Activated CD4-positive, alpha-beta T cell treated with anti-CD3 and anti-CD28 coated beads, Interleukin-10, Interleukin-2, amounts not matched to agents 100 ng/mL and 50 ng/mL, durations not matched to agents 16 hours and 8 hours (primary cell): ENCODE data around the gene UBXN1.
"Not testable (repeated sequence)": the region's sequence is repeated elsewhere in the genome, so short reads cannot be mapped to it uniquely, and the experiment has no call there.

Source experiments
- DNase-seq: peaks from one replicate; pipeline ENCODE4 v3.0.0-alpha.2; 2020

Gene UBXN1

DNA sequence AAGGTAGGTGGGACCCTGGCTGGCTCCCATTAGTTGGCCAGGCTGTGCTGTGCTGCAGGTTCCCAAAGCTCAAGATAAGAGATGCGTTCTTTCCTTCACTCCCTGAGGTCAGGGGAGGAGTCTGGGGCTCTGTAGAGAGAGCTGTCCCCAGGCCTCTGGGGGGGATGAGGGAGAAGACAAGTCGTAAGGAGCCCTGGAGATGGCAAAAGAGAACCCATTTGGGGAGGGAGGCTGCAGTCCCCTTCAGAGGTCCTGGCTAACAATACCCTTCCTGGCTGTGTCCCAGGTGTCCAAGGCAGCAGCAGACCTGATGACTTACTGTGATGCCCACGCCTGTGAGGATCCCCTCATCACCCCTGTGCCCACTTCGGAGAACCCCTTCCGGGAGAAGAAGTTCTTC, 29.5 kb upstream of the UBXN1 start:
- DNase-seq, result no peak

DNA sequence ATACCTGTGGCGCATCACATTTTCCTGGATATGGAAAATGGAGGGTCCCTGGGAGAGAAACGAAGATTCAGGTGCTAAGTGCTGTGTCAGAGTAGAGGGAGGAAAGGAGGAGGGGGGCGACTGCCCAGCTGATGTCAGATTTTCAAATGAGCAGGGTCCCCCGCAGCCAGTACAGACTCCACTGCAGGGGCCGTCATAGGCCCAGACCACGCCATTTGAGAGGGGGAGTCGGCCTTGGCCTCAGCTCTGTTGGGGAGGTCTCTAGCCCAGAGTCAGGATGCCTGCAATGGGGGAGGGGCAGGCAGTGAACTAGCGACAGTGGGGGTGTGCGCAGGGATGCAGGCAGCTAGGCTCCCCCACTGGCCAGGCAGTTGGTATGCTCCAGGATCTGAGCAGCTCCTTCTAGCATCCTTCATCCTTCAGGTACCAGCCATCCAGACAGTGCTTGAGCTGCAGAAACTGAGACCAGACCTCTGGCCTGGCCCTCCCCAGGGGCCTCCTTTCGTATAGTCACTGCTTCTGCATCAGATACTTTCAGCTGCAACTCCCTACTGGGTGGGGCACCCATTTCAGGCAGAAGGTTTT, 28.5 kb upstream of the UBXN1 start, which contains the start of the genes BSCL2 and GNG3:
Gene BSCL2 (minus strand): TSS at position 148 of the 585 bp plus-strand sequence. CDS start 229 bp downstream, outside the sequence.
Gene GNG3 (plus strand): TSS at position 400 of the 585 bp plus-strand sequence. CDS start 620 bp downstream, outside the sequence.
- no peak for DNase-seq

DNA sequence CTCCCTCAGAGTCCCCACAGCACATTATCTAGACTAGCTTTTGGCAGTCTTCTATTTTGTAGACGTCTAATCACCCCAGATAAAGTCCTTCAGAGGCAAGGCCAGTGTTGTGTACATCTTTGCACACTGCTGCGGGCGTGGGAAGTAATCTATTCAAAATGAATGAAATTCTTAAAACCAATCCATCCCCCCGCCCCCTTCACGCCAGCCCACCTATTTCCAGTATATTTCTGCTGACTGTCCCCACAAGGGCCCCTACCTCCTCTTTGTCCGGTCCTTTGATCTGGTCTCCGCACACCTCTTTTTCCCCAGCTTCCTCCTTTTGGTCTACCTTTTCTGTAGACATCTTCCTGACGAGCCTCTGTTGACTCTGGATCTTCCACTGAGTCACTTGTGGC, 28.0 kb upstream of the UBXN1 start:
- DNase-seq, result no peak

DNA sequence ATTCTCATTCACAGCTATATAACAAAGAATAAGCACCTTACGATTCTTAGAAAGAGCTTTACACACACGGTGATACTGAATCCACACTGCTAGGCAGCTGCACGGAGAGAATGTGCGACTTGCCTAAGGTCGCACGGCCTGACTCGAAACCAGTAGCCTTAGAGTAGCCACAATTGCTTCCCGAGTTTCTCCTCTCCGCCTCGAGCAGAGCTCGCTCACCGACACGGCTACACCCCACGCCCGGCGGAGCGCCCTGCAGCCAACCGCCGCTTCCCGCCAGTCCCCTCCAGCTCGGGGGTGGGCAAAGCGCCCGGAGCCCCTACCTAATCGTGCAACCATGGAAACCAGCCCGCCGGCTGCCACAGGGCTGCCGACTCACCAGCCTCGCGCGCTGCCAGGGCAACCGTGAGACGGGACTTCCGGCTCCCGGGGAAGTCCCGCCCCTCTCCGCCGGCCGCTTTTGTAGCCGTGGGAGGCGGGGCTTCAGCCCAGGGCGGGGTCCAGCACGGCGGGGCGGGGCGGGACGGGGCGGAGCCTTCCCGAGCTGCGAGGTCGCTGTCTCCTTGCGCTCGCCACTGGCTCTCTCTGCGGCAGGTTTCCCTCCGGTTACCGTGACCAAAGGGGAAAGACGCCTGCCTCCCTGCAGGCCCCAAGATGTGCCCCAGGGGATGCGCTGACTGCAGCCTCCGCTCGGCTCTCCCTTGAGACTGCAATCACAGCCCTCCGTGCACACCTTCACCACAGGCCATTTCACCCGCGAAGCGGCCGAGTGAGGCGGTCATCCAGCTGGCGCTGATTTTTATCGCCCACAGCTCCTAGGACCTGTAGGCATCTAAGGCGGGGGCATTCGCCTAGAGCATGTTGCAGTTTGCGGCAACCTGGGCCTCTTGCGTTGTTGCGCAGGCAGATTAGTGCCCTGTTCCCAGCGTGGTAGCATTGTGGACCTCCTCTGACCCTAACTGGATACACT, 27.3 kb upstream of the UBXN1 start:
- DNase-seq, result peak; percentile 97

DNA sequence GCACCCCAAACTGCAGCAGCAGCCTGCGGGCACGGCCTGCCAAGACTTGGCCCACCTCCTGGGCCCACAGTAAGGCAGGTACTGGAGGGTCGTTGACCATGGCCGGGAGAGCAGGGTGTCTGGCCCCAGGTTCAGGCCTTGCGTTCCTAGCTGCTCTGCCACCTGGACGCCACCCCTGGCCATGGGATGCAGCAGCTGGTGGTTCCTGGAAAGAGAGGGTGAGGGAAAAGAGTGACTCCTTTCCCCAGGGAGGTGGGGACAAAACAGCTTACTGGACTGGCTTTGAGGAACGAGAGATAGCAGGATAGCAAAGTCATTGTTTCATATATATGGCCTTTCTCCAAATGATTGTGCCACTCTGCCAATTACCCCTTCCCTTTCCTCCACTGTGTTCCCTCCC, 26.5 kb upstream of the UBXN1 start:
- no peak for DNase-seq

DNA sequence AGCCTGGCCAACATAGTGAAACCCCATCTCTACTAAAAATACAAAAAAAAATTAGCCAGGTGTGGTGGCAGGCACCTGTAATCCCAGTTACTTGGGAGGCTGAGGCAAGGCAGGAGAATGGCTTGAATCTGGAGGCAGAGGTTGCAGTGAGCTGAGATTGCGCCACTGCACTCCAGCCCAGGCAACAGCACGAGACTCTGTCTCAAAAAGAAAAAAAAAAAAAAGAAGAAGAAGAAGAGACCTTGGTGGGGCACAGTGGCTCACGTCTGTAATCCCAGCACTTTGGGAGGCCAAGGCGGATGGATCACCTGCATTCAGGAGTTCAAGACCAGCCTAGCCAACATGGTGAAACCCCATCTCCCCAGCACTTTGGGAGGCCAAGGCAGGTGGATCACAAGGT, 25.0 kb upstream of the UBXN1 start:
- DNase-seq, result not testable (repeated sequence)

DNA sequence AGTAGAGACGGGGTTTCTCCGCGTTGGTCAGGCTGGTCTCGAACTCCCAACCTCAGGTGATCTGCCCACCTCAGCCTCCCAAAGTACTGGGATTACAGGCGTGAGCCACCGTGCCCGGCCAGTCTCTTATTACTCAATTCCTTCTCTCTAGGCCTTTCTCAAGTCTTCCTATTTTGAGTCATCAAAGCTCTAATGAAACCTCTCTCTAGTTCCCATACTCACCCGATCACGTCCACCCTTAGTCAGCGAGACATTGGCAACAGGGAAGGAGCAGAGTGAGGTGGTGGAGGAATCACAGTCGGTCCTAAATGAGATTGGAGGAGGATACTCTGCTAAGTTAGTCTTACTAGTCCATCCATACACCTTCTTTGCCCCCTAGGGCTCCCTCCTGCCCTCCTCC, 23.4 kb upstream of the UBXN1 start:
- peak; percentile 70 for DNase-seq

DNA sequence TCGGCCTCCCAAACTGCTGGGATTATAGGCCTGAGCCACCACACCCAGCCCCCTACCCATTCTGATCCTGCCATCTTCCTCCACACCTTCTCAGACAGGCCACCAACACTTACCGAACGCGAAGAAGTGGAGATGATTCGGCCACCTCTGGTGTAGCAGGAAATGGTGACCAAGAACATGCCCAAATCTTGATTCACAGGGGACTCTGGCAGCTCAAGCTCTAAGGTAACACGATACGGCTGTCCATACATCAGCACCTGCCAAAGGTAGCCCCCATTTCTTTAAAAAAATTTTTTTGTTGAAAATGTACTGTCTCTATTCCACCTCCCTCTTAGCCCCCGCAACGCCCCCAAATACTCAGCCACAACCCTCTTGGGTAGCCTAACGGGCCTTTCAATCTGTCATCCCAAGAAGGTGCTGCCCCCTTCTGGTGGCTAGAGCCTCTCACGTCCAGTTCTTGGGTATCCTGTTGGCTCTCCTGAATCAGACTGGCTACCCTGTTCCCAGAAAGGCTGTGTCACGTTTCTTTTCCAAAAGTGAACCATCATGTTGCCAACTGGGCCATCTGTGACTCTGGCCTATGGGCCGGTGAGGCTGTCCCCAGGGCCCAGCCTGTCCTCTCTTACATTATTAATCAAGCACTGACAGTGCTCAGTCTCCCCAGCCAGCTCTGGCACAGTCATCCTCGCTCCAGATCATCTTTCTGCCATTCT, 15.7 kb upstream of the UBXN1 start:
- peak; percentile 79 for DNase-seq

DNA sequence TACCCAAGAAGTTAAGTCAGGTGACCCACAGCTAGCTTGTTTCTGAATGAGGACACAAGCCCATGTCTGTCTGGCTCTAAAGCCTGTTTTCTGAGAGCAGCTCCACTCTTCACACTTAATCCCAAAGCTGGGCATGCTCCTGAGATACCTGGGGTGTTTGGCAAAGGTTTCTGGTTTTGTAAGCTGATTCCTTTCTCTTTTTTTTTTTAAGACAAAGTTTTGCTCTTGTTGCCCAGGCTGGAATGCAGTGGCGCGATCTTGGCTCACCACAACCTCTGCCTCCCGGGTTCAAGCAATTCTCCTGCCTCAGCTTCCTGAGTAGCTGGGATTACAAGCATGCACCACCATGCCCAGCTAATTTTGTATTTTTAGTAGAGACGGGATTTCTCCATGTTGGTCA, 14.8 kb upstream of the UBXN1 start:
- not testable (repeated sequence) for DNase-seq

DNA sequence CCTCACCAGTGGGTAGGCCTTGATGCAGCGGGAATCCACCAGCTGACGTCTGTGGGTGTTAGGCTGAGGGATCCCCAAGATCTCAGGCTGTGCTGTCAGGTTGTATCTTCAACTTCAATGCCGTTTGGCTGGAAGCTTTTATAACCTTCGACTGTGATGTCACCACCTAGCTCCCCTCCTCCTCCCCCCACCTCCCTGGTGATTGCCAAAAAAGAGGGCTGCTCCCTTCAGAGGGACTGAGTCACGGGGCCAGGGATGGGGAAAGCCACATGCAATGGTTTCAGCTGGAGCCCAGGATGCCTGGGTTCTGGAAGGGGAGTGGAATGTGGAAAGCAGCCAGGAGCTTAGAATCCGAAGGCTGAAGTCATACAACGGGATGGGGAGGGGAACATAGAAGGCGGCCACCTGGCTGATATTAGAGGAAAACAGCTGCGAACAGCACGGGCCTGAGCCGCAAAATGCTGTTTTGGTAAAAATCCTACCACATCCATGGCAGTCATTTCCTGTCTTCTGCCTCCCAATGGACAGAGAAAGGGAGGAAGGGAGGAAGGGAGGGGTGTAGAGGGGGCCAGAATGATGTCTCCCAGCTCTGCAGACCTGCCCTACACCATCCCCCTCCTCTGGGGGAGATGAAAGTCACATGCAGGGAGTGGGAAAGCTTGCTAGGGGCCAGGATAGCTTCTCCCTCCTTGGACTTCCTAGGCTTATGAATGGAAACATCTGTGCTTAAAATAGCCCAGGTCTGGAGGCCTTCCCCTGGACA, 10.7 kb upstream of the UBXN1 start, which contains the start of gene LRRN4CL:
Gene LRRN4CL (minus strand): TSS at position 110 of the 763 bp plus-strand sequence. CDS start 1,022 bp downstream, outside the sequence.
- no peak for DNase-seq

DNA sequence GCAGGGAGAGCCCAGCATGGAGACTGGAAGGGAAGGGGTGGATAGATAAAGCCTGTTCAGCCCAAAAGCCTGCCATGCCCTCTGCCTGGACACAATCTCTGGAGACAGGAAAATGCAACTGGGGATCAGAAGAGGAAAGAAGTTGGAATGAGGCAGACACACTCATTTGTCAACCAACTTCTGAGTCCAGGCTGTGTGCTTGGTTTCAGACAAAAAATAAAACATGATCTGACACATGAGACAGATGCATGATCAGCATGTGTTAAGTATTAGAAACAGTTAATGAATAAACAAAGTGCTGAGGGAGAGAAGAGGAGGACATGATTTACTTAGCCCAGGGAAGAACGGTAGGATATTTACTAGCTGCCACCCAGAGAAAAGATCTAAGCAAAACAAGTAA, 9.6 kb upstream of the UBXN1 start:
- no peak for DNase-seq

DNA sequence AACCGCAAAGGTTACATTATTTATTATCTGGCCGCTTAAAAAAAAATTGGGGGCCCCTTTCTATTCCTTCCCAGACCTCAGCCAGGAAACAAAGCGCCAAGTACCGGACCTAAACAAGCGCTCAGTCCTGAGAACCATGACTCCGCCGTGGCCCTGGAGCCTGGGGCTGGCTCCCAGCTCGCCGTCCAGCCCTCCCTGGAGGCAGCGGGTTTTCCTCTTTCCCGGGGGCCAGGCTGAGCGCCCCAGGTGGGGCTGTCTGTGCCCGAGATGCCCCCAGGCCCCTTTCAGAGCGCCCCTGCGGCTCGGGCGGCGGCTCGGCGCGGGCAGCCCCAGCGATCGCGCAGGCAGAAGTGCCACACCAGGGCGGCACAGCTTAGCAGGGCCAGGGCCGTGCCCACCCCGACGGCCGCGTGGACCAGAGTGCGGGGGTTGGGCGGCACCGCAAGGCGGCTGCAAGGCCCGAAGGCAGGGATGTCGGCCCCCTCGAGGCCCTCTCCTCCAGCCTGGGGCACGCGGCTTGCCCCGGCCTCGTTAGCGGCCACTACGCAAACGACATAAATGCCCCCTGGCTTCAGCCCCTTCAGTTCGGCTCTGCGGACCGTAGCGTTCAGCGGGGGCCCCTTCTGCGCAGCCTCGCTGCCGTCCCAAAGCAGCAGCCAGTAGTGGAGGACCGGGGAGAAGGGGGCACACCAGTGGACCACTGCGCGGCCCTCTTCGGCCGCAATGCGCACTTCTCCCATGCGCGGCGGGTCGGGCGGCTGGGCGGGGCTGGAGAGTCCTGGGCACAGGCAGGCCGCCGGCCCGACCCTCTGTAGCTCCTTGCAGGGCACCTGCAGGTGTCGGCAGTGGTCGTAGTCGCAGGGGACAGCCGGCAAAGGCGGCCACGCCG, 8.9 kb upstream of the UBXN1 start:
- DNase-seq, result no peak

DNA sequence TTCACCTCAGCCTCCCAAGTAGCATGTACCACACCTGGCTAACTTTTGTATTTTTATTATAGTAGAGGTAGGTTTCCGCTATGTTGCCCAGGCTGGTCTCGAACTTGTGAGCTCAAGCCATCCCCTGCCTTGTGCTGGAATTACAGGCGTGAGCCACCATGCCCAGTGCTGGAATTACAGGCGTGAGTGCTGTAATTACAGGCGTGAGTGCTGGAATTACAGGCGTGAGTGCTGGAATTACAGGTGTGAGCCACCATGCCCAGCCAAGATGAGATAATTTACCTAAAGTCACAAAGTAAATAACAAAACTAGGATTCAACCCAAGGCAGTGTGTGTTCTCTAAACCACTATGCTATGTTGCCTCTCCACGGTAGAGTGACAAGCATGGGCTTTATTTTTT, 3.6 kb upstream of the UBXN1 start:
- DNase-seq, result no peak

DNA sequence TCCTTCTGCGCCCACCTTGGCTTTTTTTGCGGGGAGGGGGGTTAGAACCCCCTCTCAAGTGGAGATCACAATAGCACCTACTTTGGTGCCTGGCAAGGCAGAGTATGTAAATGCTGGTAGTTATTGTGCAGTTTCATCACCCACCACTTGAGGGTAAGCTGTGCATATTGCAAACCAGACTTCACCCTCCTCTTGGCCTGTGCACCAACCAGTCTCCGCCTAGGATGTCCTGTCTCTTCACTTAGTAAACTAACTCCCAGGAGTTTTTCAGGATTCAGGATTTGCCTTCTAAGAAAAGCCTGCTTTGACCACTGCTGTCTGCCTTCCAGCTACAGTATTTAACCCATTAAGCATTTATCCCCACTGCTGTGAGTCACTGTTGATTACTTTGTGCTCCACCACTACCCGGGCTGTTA, 2.0 kb upstream of the UBXN1 start:
- peak; percentile 71 for DNase-seq

DNA sequence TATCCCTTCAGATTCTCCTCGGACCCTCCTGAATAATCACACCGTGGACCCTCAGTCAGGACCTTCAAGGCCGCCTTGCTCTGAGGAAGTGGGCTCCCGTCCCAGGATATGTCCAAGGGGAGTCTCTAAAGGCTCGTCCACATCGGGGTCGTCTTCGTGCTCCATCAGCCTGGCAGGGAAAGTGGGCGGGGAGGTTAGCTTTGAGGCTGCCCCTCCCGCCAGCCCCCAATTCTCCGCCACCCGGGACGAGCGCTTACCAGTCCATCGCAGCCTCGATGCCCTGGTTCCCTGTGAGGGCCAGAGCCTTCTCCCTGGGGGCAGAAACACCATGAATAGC, 472 bp downstream of the UBXN1 start:
- DNase-seq, result no peak

DNA sequence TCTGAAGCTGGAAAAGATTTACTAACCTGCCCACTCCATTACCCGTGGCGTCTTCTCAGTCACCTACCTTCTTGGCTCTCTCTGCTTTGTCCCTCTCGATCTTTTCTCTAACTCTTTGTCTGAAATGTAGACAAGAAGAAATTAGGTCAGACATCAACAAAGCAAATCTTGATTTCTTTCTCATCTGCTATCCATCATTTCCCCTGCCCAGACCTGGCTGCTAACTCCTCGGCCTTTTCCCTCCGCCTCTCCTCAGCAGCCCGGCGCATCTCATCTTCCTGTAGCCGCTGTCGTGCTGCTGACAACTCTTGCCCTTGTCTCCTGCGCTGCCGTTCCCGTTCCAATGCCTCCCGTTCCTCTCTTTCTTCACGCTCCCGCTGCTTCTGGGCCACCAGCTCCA, 1.2 kb downstream of the UBXN1 start:
- DNase-seq, result no peak

DNA sequence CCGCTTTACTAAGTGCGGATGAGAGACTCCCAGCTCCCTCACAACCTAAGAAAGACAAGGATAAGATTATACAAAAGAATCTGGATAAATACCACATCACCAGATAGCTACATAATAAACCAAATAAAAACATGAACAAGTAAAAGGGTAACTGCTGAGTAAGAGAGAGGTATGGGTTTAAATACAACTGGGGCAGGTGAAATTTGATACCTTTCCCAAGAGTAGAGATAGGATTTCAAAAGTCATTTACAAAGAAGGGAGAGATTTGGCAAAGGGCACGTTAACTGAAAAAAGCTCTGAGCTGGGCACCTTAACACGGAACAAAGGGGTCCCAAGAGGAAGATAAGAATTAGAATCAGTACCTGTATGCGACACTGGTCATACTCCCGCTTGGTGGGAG, 1.7 kb downstream of the UBXN1 start:
- DNase-seq, result no peak

DNA sequence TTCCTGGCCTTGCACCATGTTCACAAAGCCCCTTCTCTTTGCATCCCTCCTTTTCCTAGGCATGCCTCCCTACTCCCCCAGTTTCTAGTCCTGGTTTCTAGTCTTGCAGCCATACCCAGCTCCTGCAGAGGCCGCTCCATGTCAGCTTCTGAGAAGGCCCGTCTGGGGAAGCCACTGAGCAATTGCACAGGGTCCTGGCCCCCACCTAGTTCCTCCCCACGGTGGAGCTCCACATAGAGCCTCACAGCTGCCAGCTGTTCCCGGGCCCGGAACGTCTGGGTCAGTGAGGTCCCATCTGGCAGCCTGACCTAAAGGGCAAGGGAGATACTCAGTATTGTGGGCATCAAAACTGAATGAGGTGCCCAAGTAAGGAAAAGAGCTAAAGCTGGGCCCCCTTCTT, 2.2 kb downstream of the UBXN1 start:
- no peak for DNase-seq

DNA sequence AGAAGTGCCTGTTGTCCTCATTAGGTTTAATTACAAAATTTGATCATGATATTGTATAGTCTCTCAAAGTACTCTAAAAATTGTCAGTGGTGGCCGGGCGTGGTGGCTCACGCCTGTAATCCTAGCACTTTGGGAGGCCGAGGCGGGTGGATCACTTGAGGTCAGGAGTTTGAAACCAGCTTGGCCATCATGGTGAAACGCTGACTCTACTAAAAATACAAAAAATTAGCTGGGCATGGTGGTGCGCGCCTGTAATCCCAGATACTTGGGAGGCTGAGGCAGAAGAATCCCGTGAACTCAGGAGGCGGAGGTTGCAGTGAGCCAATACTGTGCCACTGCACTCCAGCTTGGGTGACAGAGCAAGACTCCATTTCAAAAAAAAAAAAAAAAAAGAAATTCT, 3.5 kb downstream of the UBXN1 start:
- not testable (repeated sequence) for DNase-seq

DNA sequence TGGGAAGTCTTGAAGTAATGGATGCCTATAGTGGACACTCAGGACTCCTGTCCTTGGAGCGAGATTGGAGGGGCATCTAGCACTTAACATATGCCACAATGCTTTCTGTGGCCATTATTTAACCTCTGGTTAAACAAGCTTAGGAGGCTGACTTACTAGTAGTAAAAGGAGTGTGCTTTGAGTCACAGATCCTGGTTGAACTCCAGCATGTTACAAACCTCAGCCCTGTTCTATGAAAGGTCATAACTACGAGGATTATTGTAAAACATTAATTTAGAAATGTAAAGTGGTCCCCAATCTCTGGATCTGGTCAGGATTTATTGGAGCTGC, 5.7 kb downstream of the UBXN1 start:
- DNase-seq, result no peak

DNA sequence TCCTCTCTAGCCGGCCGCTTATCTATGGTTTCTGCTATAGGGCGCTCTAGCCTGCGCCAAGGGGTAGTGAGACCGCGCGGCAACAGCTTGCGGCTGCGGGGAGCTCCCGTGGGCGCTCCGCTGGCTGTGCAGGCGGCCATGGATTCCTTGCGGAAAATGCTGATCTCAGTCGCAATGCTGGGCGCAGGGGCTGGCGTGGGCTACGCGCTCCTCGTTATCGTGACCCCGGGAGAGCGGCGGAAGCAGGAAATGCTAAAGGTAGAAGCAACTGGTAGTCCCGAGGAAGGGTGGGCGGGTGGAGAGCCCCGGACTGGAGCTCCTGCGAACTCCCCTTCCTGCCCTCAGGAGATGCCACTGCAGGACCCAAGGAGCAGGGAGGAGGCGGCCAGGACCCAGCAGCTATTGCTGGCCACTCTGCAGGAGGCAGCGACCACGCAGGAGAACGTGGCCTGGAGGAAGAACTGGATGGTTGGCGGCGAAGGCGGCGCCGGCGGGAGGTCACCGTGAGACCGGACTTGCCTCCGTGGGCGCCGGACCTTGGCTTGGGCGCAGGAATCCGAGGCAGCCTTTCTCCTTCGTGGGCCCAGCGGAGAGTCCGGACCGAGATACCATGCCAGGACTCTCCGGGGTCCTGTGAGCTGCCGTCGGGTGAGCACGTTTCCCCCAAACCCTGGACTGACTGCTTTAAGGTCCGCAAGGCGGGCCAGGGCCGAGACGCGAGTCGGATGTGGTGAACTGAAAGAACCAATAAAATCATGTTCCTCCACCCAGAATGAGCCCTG, 7.1 kb downstream of the UBXN1 start, which contains the start of the genes LBHD1 and UQCC3:
Gene LBHD1 (minus strand): TSS at position 660 of the 782 bp plus-strand sequence. CDS start 2,236 bp downstream, outside the sequence.
Gene UQCC3 (plus strand): TSS at position 66 of the 782 bp plus-strand sequence. CDS start 73 bp downstream, at position 139.
- peak; percentile 97 for DNase-seq
